ENCODE results near the gene RNF26. TPM values are rescaled to one million over a fixed set of nuclear protein-coding genes. Genes with fewer than 3 reads are reported as not detected.

The RNF26 gene
- total RNA-seq, 1 donor from 2014 or later, result 16.8 TPM

DNA sequence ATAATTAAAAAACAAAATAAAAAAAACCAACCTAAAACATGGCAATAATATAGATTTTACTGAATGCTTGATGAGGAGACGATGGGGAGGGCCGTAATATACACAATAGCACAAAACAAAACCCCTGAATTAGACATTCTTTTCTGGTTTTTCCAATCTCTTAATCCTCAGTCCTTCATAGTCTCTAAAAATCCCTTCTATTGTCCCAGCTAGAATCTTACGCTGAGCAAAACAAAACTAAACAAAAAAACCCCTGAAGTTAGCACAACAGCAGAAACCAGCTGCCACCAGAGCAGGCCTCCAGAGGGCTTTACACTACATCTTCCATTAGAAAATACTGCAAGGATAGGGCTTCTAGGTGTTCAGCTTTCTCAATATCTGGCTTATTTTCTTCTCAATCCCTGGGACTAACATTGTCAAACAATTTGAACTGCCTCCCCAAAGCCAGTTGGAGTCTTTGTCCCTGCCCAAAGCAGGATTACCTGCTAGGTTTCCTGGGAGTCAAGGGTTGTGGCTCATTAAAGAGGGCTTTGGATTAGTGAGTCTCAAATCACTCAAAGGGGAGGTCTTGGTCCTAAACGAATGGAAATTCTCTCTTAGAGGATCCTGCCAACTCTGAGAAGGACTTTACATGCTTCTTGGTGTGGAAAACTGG, 2.1 kb upstream of the RNF26 start:
- DNase-seq (ENCODE audit: low spot score in 2 of 2), result no peak
- intact Hi-C loops (cut with DNase I), result no loop called here

DNA sequence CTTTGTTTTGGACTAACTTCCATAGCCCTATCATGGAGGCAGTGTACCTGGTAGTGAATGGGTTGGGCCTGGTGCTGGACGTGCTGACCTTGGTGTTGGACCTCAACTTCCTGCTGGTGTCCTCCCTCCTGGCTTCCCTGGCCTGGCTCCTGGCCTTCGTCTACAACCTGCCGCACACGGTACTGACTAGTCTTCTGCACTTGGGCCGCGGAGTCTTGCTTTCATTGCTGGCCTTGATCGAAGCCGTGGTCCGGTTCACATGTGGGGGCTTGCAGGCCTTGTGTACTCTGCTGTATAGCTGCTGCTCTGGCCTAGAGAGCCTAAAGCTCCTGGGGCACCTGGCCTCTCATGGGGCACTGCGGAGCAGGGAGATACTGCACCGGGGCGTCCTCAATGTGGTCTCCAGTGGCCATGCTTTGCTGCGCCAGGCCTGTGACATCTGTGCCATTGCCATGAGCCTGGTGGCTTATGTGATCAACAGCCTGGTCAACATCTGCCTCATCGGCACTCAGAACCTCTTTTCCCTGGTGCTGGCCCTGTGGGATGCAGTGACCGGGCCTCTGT, 846 bp downstream of the RNF26 start:
- Histone ChIP-seq H3K4me3 (peak overlapping the region; percentile 77 to 97), H3K27me3 (no peaks in the 10 kb centered on the region), H3K4me1 (peaks cover 10 to 32% of the 10 kb centered on the region in 2 donors), H3K9me3 (no peaks in the 10 kb centered on the region), H3K36me3 (peaks cover 0 to 6% of the 10 kb centered on the region in 2 donors), H3K27ac (peak overlapping the region; percentile 76 to 87)
- no peak for DNase-seq (ENCODE audit: low spot score in 2 of 2)
- intact Hi-C loops (cut with DNase I), result no loop called here
- TF ChIP-seq, protein P1, sequence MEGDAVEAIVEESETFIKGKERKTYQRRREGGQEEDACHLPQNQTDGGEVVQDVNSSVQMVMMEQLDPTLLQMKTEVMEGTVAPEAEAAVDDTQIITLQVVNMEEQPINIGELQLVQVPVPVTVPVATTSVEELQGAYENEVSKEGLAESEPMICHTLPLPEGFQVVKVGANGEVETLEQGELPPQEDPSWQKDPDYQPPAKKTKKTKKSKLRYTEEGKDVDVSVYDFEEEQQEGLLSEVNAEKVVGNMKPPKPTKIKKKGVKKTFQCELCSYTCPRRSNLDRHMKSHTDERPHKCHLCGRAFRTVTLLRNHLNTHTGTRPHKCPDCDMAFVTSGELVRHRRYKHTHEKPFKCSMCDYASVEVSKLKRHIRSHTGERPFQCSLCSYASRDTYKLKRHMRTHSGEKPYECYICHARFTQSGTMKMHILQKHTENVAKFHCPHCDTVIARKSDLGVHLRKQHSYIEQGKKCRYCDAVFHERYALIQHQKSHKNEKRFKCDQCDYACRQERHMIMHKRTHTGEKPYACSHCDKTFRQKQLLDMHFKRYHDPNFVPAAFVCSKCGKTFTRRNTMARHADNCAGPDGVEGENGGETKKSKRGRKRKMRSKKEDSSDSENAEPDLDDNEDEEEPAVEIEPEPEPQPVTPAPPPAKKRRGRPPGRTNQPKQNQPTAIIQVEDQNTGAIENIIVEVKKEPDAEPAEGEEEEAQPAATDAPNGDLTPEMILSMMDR (IDR thresholded peaks at IDR 0.05), result no peak

More for the DNA sequence above, 2.1 kb upstream of the RNF26 start:
- no peak overlapping the region for H3K4me3 ChIP-seq
- no peak overlapping the region for H3K27ac ChIP-seq
- TF ChIP-seq, protein P1 (IDR thresholded peaks at IDR 0.05), result no peak
- peaks cover 10 to 12% of the 10 kb centered on the region in 2 donors for H3K4me1 ChIP-seq
- peaks cover 0 to 6% of the 10 kb centered on the region in 2 donors for H3K36me3 ChIP-seq
- no peaks in the 10 kb centered on the region for H3K9me3 ChIP-seq
- H3K27me3 ChIP-seq, result no peaks in the 10 kb centered on the region

DNA sequence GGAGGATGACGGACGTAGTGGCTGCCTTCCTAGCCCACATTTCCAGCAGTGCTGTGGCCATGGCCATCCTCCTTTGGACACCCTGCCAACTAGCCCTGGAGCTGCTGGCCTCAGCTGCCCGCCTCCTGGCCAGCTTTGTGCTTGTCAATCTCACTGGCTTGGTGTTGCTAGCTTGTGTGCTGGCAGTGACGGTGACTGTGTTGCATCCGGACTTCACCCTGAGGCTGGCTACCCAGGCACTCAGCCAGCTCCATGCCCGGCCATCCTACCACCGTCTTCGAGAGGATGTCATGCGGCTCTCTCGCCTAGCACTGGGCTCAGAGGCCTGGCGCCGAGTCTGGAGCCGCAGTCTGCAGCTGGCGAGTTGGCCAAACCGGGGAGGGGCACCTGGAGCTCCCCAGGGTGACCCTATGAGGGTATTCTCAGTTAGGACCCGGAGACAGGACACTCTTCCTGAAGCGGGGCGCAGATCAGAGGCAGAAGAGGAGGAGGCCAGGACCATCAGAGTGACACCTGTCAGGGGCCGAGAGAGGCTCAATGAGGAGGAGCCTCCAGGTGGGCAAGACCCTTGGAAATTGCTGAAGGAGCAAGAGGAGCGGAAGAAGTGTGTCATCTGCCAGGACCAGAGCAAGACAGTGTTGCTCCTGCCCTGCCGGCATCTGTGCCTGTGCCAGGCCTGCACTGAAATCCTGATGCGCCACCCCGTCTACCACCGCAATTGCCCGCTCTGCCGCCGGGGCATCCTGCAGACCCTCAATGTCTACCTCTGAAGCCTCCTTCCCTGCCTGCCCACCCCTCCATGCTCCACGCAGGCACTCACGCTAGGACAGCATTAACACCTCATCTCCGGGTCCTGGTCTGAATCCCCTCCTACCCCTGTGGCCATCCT, 1.6 kb downstream of the RNF26 start:
- no peak overlapping the region for H3K27ac ChIP-seq
- no peaks in the 10 kb centered on the region for H3K27me3 ChIP-seq
- H3K36me3 ChIP-seq, result peaks cover 0 to 6% of the 10 kb centered on the region in 2 donors
- no peaks in the 10 kb centered on the region for H3K9me3 ChIP-seq
- peaks cover 12 to 34% of the 10 kb centered on the region in 2 donors for H3K4me1 ChIP-seq
- H3K4me3 ChIP-seq, result peak overlapping the region in 1 of 2 donors; percentile 97
- intact Hi-C loops (cut with DNase I), result no loop called here
- no peak for DNase-seq (ENCODE audit: low spot score in 2 of 2)
- TF ChIP-seq, protein P1 (IDR thresholded peaks at IDR 0.05), result no peak

DNA sequence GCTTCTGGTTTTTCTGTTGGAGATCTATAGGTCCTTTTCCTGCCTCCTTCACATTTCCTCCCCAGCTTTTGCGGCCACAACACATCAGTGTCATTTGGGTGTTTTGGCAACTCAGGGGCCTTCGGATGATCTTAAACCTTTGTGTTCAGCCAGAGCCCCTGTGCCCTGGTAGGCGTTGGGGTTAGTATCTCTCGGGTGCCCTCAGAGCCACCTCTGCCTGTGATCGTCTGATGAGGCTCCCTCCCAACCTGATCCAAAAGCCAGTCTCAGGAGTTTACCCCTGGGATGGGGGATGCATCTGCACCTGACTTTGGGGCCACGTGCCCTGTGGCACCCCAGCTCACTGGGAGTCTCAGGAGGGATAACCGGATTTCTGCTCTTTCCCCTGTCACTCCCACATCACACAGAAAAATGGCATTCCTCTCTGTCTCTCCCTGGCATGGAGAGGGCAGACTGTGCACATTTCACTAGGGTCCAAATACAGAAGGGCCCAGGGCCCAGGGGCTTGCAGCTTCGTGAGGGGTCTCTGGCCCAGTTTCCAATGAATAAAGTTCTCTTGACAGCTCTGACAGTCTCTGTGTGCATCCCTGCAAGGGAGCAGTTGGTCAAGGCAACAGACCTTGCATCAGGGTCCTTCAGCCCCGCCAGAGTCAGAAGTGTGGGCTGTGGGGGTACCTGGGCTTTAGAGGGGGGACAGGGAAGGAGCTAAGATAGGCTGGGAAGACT, 2.6 kb downstream of the RNF26 start:
- Histone ChIP-seq H3K9me3 (no peaks in the 10 kb centered on the region), H3K36me3 (peaks cover 0 to 6% of the 10 kb centered on the region in 2 donors), H3K27me3 (no peaks in the 10 kb centered on the region), H3K27ac (no peak overlapping the region), H3K4me1 (peaks cover 13 to 38% of the 10 kb centered on the region in 2 donors), H3K4me3 (no peak overlapping the region)
- intact Hi-C loops (cut with DNase I), result no loop called here
- no peak for DNase-seq (ENCODE audit: low spot score in 2 of 2)
- TF ChIP-seq, protein P1 (IDR thresholded peaks at IDR 0.05), result no peak

Data from ascending aorta (tissue), 2 donors.